GM10248 (cell line): ENCODE results near the gene AIF1L.

Experiments used
- CTCF ChIA-PET: fragments of 300-600 bp; sonication (Branson Sonifier 250); formaldehyde crosslinking; extraction: SDS; loops from one replicate; lab custom pipeline; 2021; ENCODE audit warnings: antibody characterized with exemption; lab: Yijun Ruan, JAX
- POLR2A ChIA-PET: fragments of 350-650 bp; sonication (Branson Sonifier 250); formaldehyde crosslinking; extraction: SDS; loops from one replicate; lab custom pipeline; 2020; ENCODE audit warnings: antibody characterized with exemption; lab: Yijun Ruan, JAX
- DNase-seq: peaks from one replicate; pipeline ENCODE4 v3.0.0; 2012; ENCODE audit errors: extremely low spot score
- TF ChIP-seq, protein P1 (sequence below): IDR thresholded peaks from 2 replicates; pipeline ENCODE4 v1.5.1; 2012; ENCODE audit warnings: mild to moderate bottlenecking, low read depth; ENCODE audit errors: extremely low read depth, missing control alignments, control extremely low read depth

Gene AIF1L

DNA sequence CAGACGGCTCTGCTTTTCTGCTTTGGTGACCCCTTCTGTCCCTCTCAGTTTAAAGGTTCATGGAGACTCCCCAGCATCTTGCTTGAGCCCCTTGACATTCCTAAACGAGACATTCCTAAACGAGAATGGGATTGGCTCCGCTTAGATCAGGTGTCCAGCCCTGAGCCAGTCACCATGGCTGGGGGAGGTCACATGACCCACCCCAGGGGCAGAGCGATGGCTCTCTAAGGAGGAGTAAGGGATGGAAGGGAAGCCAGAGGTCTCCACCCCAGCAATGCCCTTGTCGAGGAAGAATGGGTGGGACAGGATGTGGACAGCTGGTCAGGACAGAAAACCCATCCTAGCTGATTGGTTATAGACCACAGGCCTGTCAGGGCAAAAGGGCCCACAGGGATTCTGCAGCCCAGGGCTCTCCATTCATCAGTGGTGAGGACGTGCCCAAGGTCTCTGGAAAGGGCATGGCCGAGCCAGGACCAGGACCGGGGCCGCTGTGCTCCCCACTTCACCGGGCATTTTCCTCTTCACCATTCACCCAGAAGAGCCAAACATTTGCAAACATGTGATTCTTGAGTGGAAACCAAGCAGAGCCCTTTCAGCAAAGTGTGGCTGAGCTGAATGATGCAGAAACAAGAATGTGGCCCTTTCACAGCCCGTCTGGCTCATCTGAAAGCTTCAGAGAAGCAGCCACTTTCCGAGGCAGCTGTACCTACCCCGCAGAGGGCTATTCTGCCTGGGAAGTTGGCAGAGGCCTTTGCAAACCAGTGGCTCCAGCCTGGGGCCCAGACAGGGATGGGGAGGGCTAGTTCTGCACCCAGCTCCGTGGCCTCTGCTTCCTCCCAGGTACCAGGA lies 19.8 kb upstream of the AIF1L start:
- no peak for DNase-seq
- ChIA-PET POLR2A (no interaction called here), CTCF (interaction anchor here (0.7 to 1.0 kb wide), 2 partner anchors 13 to 30 kb away, joined by 3 read pairs; no protein-coding TSS in a partner anchor)
- TF ChIP-seq, protein P1, sequence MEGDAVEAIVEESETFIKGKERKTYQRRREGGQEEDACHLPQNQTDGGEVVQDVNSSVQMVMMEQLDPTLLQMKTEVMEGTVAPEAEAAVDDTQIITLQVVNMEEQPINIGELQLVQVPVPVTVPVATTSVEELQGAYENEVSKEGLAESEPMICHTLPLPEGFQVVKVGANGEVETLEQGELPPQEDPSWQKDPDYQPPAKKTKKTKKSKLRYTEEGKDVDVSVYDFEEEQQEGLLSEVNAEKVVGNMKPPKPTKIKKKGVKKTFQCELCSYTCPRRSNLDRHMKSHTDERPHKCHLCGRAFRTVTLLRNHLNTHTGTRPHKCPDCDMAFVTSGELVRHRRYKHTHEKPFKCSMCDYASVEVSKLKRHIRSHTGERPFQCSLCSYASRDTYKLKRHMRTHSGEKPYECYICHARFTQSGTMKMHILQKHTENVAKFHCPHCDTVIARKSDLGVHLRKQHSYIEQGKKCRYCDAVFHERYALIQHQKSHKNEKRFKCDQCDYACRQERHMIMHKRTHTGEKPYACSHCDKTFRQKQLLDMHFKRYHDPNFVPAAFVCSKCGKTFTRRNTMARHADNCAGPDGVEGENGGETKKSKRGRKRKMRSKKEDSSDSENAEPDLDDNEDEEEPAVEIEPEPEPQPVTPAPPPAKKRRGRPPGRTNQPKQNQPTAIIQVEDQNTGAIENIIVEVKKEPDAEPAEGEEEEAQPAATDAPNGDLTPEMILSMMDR = no peak

- ChIA-PET POLR2A (no interaction called here), CTCF (interaction anchor here (0.8 to 2.3 kb wide), 4 partner anchors 9 to 32 kb away, joined by 3 to 9 read pairs (median 4); no protein-coding TSS in a partner anchor)
- TF ChIP-seq, protein P1 = no peak
- DNase-seq = no peak
Measured at GRCh38 chr9:131078427-131079366, 17.6 kb upstream of the AIF1L start.

- no peak for DNase-seq
- TF ChIP-seq, protein P1 = no peak
- ChIA-PET POLR2A (interaction anchor here (0.6 kb wide), 1 partner anchor 922 kb away, joined by 6 read pairs; no protein-coding TSS in a partner anchor), CTCF (no interaction called here)
Measured at GRCh38 chr9:131080589-131080988, 15.7 kb upstream of the AIF1L start.

DNA sequence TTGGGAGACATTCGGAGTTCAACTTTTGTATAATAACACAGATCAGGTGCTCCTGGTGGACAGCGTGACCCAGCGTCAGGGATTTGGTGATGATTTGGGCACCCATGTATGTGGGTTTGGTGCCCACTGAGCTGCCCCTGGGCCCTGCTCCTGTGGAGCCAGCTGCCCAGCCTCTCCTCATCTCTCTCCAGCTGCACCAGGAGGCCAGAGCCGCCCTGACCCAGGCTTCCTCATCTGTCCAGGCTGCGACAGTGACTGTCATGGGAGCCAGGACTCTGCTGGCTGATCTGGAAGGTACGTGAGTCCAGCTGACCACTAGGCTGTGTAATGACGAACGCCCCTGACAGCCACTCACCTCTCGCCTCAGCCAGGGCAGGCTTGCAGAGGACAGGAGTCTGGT lies 14.5 kb upstream of the AIF1L start:
- no peak for DNase-seq
- TF ChIP-seq, protein P1 = no peak
- POLR2A ChIA-PET = no interaction called here
- CTCF ChIA-PET = no interaction called here

DNA sequence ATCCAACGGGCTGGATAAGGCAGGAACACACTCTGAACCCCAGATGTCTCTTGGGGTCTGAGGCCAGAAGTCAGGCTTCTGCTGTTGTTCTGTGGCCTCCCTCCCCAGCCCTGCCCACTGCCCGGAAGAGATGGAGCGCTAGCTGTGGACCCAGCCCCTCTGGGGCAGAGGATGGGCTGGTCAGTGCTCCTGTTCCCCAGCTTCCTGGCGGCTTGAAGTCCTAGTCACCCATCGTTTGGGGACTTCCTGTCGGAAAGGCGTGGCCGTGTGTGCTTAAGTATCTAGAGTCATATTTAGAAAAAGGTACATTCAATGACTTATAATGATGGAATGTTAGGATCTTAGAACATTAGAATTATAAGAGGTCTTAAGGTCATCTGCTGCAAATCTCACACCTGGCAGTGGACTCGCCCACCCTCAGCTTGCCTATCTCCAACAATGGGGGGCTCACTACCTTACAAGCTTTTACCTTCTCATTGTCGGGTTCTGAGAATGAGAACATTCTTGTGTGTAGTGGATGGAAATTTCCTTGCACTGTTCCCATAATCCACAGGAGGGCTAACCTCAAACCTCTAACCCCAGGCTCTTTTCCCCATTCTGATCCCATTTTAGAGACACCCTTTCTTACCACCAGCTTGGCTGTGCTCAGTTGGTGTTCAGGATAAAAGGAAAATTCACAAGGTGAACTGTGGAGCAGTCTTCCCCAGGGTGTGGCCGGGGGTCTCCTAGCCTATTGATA lies 13.4 kb upstream of the AIF1L start:
- POLR2A ChIA-PET = no interaction called here
- no peak for DNase-seq
- TF ChIP-seq, protein P1 = no peak
- CTCF ChIA-PET = no interaction called here
